ENCODE data around the gene NTN5.
"Not testable (repeated sequence)": the region's sequence is repeated elsewhere in the genome, so short reads cannot be mapped to it uniquely, and the experiment has no call there.

The NTN5 gene

GRCh38 chr19:48696353-48697010 lies 23.7 kb upstream of the NTN5 start:
- DNase-seq (ENCODE audit: low spot score), result peak; percentile 38

DNA sequence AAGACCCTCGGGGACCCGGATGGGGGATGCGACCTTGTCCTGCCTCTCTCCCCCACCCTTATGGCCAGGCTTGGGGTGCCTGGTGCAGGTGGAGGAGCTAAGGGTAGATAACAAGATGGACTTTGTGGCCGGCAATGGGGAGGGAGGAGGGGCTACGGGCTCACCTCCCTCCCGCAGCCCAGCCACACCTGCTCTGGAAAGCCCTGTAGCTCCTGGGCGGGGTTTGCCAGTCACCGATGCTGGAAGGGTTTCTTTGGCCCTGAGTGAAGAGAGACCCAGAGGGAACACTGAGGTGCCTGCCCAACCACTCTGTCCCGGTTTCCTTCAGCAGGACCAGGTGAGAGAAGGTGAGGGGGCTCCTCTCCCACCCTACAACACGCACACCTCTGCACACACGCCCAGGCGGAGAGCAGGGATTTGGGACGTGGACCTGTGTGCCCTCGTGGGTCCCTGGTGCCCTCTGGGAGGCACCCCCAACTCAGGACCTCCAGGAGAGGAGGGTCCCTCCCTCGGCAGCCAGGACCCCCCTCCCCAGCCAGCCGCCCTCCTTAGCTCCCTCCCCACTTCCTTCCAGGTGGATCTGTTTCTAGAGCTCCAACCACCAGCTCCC lies 23.0 kb upstream of the NTN5 start, which contains the start of gene FUT2:
FUT2 (plus strand) TSS at position 229 of the 610 bp plus-strand sequence. CDS start 6,986 bp downstream, outside the sequence.
- no peak for DNase-seq (ENCODE audit: low spot score)

GRCh38 chr19:48693629-48694028 lies 20.8 kb upstream of the NTN5 start:
- DNase-seq (ENCODE audit: low spot score), result not testable (repeated sequence)

GRCh38 chr19:48689449-48689848 lies 16.6 kb upstream of the NTN5 start:
- no peak for DNase-seq (ENCODE audit: low spot score)

GRCh38 chr19:48687776-48688175 lies 15.0 kb upstream of the NTN5 start:
- DNase-seq (ENCODE audit: low spot score), result no peak

- not testable (repeated sequence) for DNase-seq (ENCODE audit: low spot score)
These were observed 13.8 kb upstream of the NTN5 start for GRCh38 chr19:48686637-48687036.

GRCh38 chr19:48686088-48686487 lies 13.3 kb upstream of the NTN5 start:
- DNase-seq (ENCODE audit: low spot score), result no peak

DNA sequence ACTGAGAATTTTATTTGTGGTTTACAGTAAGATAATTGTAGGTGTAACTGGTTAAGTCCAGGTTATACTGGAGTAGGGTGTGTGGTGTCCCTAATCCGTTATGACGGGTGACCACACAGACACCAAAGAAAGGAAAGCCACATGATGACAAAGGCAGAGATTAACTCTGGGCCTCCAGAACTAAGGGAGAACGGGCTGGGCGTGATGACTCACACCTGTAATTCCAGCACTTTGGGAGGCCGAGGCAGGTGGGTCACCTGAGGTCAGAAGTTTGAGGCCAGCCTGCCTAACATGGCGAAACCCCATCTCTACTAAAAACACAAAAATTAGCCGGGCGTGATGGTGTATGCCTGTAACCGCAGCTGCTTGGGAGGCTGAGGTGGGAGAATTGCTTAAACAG lies 12.8 kb upstream of the NTN5 start:
- DNase-seq (ENCODE audit: low spot score), result no peak

DNA sequence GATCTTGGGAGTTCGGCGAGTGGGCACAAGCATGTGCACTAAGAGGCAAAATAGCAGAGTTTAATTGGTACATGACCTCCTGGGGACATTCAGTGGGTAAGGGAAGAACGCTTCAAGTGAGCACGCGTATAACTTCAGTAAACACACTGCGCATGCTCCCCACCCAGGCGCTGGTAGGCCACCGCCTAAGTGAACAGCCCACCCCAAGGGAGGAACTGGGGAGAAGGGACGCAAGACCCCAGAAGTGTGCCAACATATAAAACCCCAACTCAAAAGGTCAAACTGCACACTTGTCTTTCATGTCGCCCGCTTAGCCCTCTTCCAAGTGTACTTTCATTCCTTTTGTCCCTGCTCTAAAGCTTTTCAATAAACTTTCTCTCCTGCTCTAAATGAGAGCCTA lies 10.5 kb upstream of the NTN5 start:
- peak; percentile 68 for DNase-seq (ENCODE audit: low spot score)

DNA sequence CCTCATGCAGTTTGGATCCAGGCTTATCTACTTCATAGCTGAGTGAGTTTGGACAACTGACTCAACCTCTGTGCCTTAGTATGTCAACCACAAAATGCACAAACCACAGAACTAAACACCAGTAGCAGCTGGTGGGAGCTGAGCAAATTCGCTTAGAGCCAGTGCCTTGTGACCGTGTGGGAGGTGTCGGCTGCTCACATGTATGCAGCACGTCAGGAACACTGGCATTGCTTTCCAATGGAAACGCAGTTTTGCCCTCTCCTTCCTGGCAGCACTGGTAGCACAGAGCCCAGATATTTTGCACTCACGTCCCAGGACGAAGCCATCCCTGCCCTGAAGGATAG lies 8.3 kb upstream of the NTN5 start:
- DNase-seq (ENCODE audit: low spot score), result no peak

GRCh38 chr19:48680436-48681126 lies 7.8 kb upstream of the NTN5 start:
- no peak for DNase-seq (ENCODE audit: low spot score)

- not testable (repeated sequence) for DNase-seq (ENCODE audit: low spot score)
These were observed 7.2 kb upstream of the NTN5 start for GRCh38 chr19:48680006-48680405.

- no peak for DNase-seq (ENCODE audit: low spot score)
These were observed 5.4 kb upstream of the NTN5 start for GRCh38 chr19:48678201-48678600.

DNA sequence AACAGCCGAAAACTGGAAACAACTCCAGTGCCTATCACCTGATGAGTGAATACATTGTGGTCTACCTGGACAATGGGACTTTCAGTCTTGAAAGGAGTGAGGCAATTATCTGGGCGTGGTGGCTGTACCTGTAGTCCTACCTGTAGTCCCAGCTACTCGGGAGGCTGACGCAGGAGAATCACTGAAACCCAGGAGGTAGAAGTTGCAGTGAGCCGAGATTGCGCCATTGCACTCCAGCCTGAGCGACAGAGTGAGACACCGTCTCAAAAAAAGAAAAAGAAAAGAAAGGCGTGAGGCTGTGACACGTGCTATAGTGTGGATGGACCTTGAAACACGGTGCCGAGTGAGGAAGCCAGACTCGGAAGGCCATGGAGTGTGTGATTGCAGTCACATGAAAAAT lies 4.1 kb upstream of the NTN5 start:
- no peak for DNase-seq (ENCODE audit: low spot score)

DNA sequence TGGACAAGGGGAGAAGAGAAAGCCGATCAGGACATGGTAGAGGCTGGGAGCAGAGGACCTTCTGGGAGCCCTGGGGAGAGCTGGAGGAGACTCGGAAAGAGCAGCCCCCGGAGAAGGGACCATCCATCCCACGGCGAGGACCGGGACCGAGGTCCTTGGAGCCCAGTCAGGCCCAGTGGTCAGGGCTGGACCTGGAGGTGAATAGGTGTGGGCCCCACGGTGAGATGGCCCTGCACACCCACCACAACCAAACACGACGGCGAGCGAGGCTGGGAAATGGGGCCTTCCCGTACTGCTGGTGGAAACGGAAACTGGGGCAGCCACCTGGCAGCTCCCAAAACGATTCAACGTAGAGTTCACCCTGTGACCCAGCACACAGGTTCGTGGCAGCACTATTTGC lies 3.7 kb upstream of the NTN5 start:
- no peak for DNase-seq (ENCODE audit: low spot score)

GRCh38 chr19:48674921-48675824 lies 2.4 kb upstream of the NTN5 start:
- peak; percentile 94 for DNase-seq (ENCODE audit: low spot score)

GRCh38 chr19:48674216-48674809 lies 1.5 kb upstream of the NTN5 start:
- DNase-seq (ENCODE audit: low spot score), result no peak

DNA sequence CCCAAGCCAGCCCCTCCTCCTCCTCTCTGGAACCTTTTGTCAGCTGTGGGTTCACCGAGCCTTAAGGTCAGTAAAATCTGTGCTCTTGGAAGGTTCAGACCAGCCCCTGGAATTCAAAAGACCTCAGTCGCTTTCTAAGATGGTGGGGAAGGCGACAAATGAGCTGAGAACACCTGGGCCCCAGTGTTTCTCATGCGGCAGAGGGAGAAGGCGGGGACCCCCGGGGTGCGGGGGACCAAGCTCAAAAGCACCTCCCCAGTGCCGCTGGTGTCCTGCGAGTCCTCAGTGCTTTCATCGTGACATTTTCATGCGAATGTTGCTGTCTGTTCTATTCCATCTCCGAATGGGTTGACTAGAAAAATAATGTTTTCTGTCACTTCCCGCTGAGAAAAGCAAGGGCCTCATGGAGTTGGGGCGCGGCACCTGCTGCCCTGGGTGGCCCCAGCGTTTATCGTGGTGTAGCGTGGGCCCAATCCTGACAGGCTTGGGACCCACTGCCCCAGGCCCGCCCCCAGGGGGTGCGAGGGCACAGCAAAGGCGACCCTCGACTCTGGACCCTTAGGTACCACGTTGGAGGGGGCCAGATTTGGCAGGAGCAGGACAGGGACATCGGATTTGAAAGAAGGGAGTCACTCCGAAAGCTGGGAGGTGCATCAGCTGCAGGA lies 751 bp upstream of the NTN5 start:
- no peak for DNase-seq (ENCODE audit: low spot score)

GRCh38 chr19:48671446-48671995 lies 1.3 kb downstream of the NTN5 start:
- no peak for DNase-seq (ENCODE audit: low spot score)

DNA sequence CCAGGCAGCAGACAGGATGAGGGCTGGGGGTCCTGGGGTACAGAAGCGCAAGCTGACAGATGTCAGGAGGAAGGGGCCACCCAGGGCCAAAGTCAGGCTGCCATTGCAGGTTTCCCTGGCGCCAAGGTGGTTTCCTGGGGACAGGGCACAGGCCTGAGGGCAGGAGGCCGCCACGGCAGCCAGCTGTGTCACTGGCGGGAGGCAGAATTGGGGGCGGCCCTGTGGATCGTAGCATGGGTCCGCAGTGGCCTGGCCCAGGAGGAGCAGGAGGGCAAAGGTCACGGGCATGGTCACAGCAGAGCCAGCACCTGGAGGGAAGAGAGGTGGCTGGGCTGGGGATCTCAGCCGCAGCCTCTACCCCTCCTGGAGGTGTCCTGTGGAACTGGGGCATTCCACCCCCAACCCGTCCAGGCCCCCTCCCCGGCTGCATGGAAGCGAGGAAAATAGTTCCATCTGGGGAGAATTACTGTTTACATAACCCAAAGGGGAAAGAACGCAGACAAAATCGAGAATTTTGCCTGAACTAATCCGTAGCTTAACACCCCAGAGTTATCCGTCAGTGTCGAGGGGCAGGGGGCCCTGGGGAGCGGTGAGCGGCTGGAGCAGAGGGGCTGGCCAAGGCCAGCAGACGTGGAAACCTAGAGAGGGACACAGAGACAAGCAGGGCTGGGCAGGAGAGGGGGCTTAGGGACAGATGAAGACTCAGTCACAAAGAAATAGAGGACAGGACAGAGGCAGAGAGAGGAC lies 1.9 kb downstream of the NTN5 start:
- no peak for DNase-seq (ENCODE audit: low spot score)
